ENCODE data around the gene HSPG2. TPM values are rescaled to one million over a fixed set of nuclear protein-coding genes. Genes with fewer than 3 reads are reported as not detected.

HSPG2 gene
- total and polyA plus RNA-seq, 9 of the 15 experiments (the other 6 are each of a cell fraction or from before 2014, with no cell fraction given) = 0.14 to 160 (median 15.7) TPM

DNA sequence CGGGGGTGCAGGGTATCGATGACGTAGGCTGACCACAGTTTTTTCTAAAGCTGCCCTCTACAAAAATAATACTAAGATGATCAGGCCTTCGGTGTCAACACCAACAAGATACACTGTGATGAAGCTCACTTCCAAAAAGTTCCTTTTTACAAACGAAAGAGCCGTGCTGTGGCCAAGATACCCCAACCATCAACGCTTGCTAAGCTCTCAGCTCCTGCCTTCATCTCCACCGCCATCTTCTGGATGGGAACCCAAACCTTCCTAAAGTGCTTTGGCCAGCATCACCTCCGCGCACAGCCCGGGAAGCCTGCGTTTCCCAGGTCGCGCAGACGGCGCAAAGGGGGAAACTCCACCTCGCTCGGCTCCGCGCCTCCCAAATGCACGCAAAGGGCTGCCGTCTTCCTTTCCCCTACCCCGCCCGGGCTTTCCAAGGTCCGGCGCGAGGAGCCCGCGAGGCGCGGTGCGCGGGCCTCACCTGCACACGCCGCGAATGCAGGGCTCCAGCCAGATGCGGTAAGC lies 154.7 kb downstream of the HSPG2 start:
- in situ Hi-C loops (cut with MboI) = no loop called here
- H3K79me2 ChIP-seq (ENCODE audit: control insufficient read depth, insufficient read depth, low read length) = peaks cover 56% of the 10 kb centered on the region
- ATAC-seq (peak; percentile 62), FAIRE-seq (no peak), DNase-seq (ENCODE audit: extremely low read depth in 1 of 4, low spot score in 3 of 4) (peak in 3 of 4 experiments; percentile 30 to 86 (median 41))
- ChIA-PET CTCF (ENCODE audit: low intra/inter-chr PET ratio) (interaction anchor here (0.6 to 1.1 kb wide), 4 partner anchors 79 to 123 kb away, joined by 3 to 4 read pairs (median 3); no protein-coding TSS in a partner anchor), POLR2A (interaction anchor here (0.6 to 3.8 kb wide), 22 partner anchors 9 to 1125 kb away, joined by 3 to 24 read pairs (median 4); no protein-coding TSS in a partner anchor)
- peaks cover 18 to 31% of the 10 kb centered on the region in 2 experiments; a peak in 4 of 5 replicates for H3K4me1 ChIP-seq (replicated peaks in 1 of 2; ENCODE audit: control insufficient read depth in 2 of 2, insufficient read depth in 2 of 2, low read length in 2 of 2)
- no peaks in the 10 kb centered on the region for H3K27me3 ChIP-seq (ENCODE audit: control insufficient read depth in 2 of 2, insufficient read depth in 2 of 2, low read length in 2 of 2)
- H3K4me3 ChIP-seq = peak overlapping the region; percentile 61
- H3K9ac ChIP-seq (ENCODE audit: insufficient read depth in 1 of 2, low read depth in 2 of 2, low read length in 2 of 2) = peak overlapping the region; percentile 92 to 100
- peak overlapping the region; percentile 95 for H3K4me2 ChIP-seq (ENCODE audit: insufficient read depth, low read length)
- H3K36me3 ChIP-seq (ENCODE audit: control insufficient read depth, insufficient read depth, low read length) = peaks cover 9% of the 10 kb centered on the region; the same call in 2 of the 3 replicates
- H2AFZ ChIP-seq (ENCODE audit: low read depth, low read length) = peak overlapping the region; percentile 86
- H3K27ac ChIP-seq (ENCODE audit: extremely low read depth, low read depth, low read length) = peak overlapping the region; percentile 99
- intact Hi-C loops (cut with micrococcal nuclease) = loop anchor here (1.0 to 5.0 kb wide), 6 partner anchors 32 to 245 kb away; no protein-coding TSS in a partner anchor
- whole genome bisulfite sequencing (ENCODE audit: insufficient coverage, low coverage, missing lambda C conversion rate) = under 1% methylated on average over 37 of the region's 37 CpGs
- H3K9me3 ChIP-seq (replicated peaks; ENCODE audit: control insufficient read depth, insufficient read depth, low read depth, low read length) = no peaks in the 10 kb centered on the region
- no peaks in the 10 kb centered on the region for H3K9me1 ChIP-seq (ENCODE audit: control insufficient read depth, insufficient read depth, low read length)
- BruUV-seq (replicated peaks) = no TSS peak
- no peaks in the 10 kb centered on the region; the same call in 1 of the 2 replicates for H4K20me1 ChIP-seq (replicated peaks; ENCODE audit: control insufficient read depth, insufficient read depth, low read length)
- TF ChIP-seq TEAD2 (tag; IDR thresholded peaks at IDR 0.05) = no peak
- no peak for TF ChIP-seq CCNT2 (IDR thresholded peaks at IDR 0.05; ENCODE audit: borderline replicate concordance, extremely low read depth, insufficient read length, low read depth, low read length)
- TF ChIP-seq, protein P1, sequence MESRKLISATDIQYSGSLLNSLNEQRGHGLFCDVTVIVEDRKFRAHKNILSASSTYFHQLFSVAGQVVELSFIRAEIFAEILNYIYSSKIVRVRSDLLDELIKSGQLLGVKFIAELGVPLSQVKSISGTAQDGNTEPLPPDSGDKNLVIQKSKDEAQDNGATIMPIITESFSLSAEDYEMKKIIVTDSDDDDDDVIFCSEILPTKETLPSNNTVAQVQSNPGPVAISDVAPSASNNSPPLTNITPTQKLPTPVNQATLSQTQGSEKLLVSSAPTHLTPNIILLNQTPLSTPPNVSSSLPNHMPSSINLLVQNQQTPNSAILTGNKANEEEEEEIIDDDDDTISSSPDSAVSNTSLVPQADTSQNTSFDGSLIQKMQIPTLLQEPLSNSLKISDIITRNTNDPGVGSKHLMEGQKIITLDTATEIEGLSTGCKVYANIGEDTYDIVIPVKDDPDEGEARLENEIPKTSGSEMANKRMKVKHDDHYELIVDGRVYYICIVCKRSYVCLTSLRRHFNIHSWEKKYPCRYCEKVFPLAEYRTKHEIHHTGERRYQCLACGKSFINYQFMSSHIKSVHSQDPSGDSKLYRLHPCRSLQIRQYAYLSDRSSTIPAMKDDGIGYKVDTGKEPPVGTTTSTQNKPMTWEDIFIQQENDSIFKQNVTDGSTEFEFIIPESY (CRISPR knock-in tag; IDR thresholded peaks at IDR 0.05) = no peak
- no peak for TF ChIP-seq ZNF212 (CRISPR knock-in tag; IDR thresholded peaks at IDR 0.05)
- TF ChIP-seq C11orf30 (IDR thresholded peaks at IDR 0.05; ENCODE audit: low read depth) = peak; percentile 41; the same call in 1 of the 2 replicates
- peak; percentile 48; the same call in 1 of the 2 replicates for TF ChIP-seq NBN (IDR thresholded peaks at IDR 0.05; ENCODE audit: low read depth)
- no peak for TF ChIP-seq KLF10 (CRISPR knock-in tag; IDR thresholded peaks at IDR 0.05)
- no peak for TF ChIP-seq PRMT5 (CRISPR knock-in tag; IDR thresholded peaks at IDR 0.05)
- TF ChIP-seq TCF7 (IDR thresholded peaks at IDR 0.05; ENCODE audit: borderline replicate concordance) = no peak
- TF ChIP-seq, protein P2, sequence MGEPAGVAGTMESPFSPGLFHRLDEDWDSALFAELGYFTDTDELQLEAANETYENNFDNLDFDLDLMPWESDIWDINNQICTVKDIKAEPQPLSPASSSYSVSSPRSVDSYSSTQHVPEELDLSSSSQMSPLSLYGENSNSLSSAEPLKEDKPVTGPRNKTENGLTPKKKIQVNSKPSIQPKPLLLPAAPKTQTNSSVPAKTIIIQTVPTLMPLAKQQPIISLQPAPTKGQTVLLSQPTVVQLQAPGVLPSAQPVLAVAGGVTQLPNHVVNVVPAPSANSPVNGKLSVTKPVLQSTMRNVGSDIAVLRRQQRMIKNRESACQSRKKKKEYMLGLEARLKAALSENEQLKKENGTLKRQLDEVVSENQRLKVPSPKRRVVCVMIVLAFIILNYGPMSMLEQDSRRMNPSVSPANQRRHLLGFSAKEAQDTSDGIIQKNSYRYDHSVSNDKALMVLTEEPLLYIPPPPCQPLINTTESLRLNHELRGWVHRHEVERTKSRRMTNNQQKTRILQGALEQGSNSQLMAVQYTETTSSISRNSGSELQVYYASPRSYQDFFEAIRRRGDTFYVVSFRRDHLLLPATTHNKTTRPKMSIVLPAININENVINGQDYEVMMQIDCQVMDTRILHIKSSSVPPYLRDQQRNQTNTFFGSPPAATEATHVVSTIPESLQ (CRISPR knock-in tag; IDR thresholded peaks at IDR 0.05) = no peak
- TF ChIP-seq NCOA1 (IDR thresholded peaks at IDR 0.05; ENCODE audit: low read depth) = no peak
- TF ChIP-seq, protein P3, sequence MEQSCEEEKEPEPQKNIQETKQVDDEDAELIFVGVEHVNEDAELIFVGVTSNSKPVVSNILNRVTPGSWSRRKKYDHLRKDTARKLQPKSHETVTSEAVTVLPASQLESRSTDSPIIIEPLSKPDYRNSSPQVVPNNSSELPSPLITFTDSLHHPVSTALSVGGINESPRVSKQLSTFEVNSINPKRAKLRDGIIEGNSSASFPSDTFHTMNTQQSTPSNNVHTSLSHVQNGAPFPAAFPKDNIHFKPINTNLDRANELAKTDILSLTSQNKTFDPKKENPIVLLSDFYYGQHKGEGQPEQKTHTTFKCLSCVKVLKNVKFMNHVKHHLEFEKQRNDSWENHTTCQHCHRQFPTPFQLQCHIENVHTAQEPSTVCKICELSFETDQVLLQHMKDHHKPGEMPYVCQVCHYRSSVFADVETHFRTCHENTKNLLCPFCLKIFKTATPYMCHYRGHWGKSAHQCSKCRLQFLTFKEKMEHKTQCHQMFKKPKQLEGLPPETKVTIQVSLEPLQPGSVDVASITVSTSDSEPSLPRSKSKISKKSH (CRISPR knock-in tag; IDR thresholded peaks at IDR 0.05) = no peak
- TF ChIP-seq, protein P4, sequence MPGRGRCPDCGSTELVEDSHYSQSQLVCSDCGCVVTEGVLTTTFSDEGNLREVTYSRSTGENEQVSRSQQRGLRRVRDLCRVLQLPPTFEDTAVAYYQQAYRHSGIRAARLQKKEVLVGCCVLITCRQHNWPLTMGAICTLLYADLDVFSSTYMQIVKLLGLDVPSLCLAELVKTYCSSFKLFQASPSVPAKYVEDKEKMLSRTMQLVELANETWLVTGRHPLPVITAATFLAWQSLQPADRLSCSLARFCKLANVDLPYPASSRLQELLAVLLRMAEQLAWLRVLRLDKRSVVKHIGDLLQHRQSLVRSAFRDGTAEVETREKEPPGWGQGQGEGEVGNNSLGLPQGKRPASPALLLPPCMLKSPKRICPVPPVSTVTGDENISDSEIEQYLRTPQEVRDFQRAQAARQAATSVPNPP (IDR thresholded peaks at IDR 0.05; ENCODE audit: borderline replicate concordance, insufficient read depth, insufficient read length) = no peak
